Fibroblast of lung (primary cell): ENCODE results near the gene SRSF7. TPM values are rescaled to one million over a fixed set of nuclear protein-coding genes. Genes with fewer than 3 reads are reported as not detected.
"Not testable (repeated sequence)": the region's sequence is repeated elsewhere in the genome, so short reads cannot be mapped to it uniquely, and the experiment has no call there.

Experiments
- DNase-seq, 2 donors: peaks; one replicate each; pipeline versions ENCODE4 v3.0.0 to v3.0.0-alpha.2; 2010; ENCODE audit warnings: low read depth in 2 of 2
- H2AFZ ChIP-seq: 2 replicates; pipeline ENCODE4 v1.5.1; 2012; ENCODE audit warnings: low read length, control low read depth, inconsistent platforms
- H3K27ac ChIP-seq: 2 replicates; pipeline ENCODE4 v1.5.1; 2011; ENCODE audit warnings: low read length, control low read depth; ENCODE audit not compliant: insufficient read depth
- H3K27me3 ChIP-seq: 2 replicates; pipeline ENCODE4 v1.5.1; 2011; ENCODE audit warnings: mild to moderate bottlenecking, low read length; ENCODE audit not compliant: control insufficient read depth, insufficient read depth
- H3K36me3 ChIP-seq: 2 replicates; pipeline ENCODE4 v1.5.1; 2011; ENCODE audit warnings: low read length; ENCODE audit not compliant: control insufficient read depth, insufficient read depth
- H3K4me1 ChIP-seq: 2 replicates; pipeline ENCODE4 v1.5.1; 2011; ENCODE audit warnings: low read length; ENCODE audit not compliant: control insufficient read depth, insufficient read depth; ENCODE audit errors: extremely low read depth
- H3K4me2 ChIP-seq: 2 replicates; pipeline ENCODE4 v1.5.1; 2011; ENCODE audit warnings: low read length, control low read depth; ENCODE audit not compliant: insufficient read depth; ENCODE audit errors: extremely low read depth
- H3K4me3 ChIP-seq, 4 experiments: fragments of 200-600 bp in 1 of 4; sonication (generic) in 1 of 4; replicated peaks in 1 of 4; 2 replicates each; pipeline ENCODE4 v1.5.1; 2011 to 2016; ENCODE audit warnings: low read length in 4 of 4, low read depth in 3 of 4, mild to moderate bottlenecking in 3 of 4, control low read depth in 2 of 4, inconsistent platforms in 1 of 4, mixed read lengths in 1 of 4; ENCODE audit not compliant: insufficient read depth in 1 of 4; ENCODE audit errors: control extremely low read depth in 1 of 4
- H3K79me2 ChIP-seq: 2 replicates; pipeline ENCODE4 v1.5.1; 2012; ENCODE audit warnings: mild to moderate bottlenecking, low read length, inconsistent platforms; ENCODE audit not compliant: control insufficient read depth, insufficient read depth
- H3K9ac ChIP-seq: 2 replicates; pipeline ENCODE4 v1.5.1; 2011; ENCODE audit warnings: mild to moderate bottlenecking, low read length, control low read depth; ENCODE audit not compliant: insufficient read depth
- H3K9me3 ChIP-seq: 2 replicates; pipeline ENCODE4 v1.5.1; 2012; ENCODE audit warnings: low read depth, low read length; ENCODE audit not compliant: control insufficient read depth, insufficient read depth
- H4K20me1 ChIP-seq: 2 replicates; pipeline ENCODE4 v1.5.1; 2011; ENCODE audit warnings: low read length; ENCODE audit not compliant: control insufficient read depth, insufficient read depth; ENCODE audit errors: extremely low read depth
- CTCF ChIP-seq, 2 donors: IDR thresholded peaks in 1 of 2; conservative IDR thresholded peaks in 1 of 2; 1 replicate in 1 of 2; 2 replicates in 1 of 2; pipeline ENCODE4 v1.5.1; 2011 to 2012; ENCODE audit warnings: low read length in 2 of 2, control low read depth in 1 of 2, inconsistent platforms in 1 of 2, low read depth in 1 of 2, mild to moderate bottlenecking in 1 of 2
- EZH2 ChIP-seq: IDR thresholded peaks from 2 replicates; pipeline ENCODE4 v1.5.1; 2012; ENCODE audit warnings: low read length, control low read depth, mild to moderate bottlenecking; ENCODE audit errors: missing control alignments
- polyA plus RNA-seq, 2 donors: library from polyadenylated mRNA; depleted of rRNA in 1 of 2; stranded (reverse) in 1 of 2; unstranded in 1 of 2; fragments of >200 nt; gene quantifications; 2 replicates each; pipeline ENCODE4 v1.2.1, GENCODE V29; 2011 to 2012; ENCODE audit warnings: missing spikeins in 1 of 2
- total RNA-seq: library from RNA; depleted of rRNA; stranded (reverse); fragments of >200 nt; gene quantifications from 2 replicates; pipeline ENCODE4 v1.2.1, GENCODE V29; 2014

The SRSF7 gene
- total and polyA plus RNA-seq, 2 donors (not counting 1 experiment from before 2014, with no cell fraction given): 118 to 193 TPM

DNA sequence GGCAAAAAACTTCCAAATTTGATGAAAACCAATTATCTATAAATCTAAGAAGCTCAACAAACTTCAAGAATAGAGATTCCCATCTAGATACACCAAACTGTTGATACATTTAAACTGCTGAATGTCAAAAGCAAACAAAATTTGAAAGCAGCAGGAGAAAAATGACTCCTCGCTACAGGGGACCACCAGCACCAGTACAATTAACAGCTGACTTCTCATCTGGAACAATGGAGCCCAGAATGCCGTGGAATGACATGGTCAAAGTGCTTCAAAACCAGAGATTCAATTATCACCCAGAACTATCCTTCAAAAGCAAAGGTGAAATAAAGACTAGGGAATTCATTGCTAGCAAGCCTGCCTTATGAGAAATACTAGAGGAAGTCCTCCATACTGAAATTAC, 11.6 kb downstream of the SRSF7 start:
- Histone ChIP-seq H3K4me1 (no peaks in the 10 kb centered on the region), H3K4me3 (no peak overlapping the region), H3K9ac (no peak overlapping the region), H3K4me2 (no peak overlapping the region), H3K9me3 (no peaks in the 10 kb centered on the region), H3K27ac (no peak overlapping the region), H4K20me1 (no peaks in the 10 kb centered on the region), H3K36me3 (peaks cover 9% of the 10 kb centered on the region), H3K27me3 (no peaks in the 10 kb centered on the region), H3K79me2 (peaks cover 15% of the 10 kb centered on the region), H2AFZ (no peak overlapping the region)
- TF ChIP-seq EZH2 (no peak), CTCF (conservative IDR thresholded peaks at IDR 0.05 in 1 of 2, IDR thresholded peaks at IDR 0.05 in 1 of 2; ENCODE audit: low read depth in 1 of 2, low read length in 2 of 2) (no peak)
- DNase-seq: no peak

DNA sequence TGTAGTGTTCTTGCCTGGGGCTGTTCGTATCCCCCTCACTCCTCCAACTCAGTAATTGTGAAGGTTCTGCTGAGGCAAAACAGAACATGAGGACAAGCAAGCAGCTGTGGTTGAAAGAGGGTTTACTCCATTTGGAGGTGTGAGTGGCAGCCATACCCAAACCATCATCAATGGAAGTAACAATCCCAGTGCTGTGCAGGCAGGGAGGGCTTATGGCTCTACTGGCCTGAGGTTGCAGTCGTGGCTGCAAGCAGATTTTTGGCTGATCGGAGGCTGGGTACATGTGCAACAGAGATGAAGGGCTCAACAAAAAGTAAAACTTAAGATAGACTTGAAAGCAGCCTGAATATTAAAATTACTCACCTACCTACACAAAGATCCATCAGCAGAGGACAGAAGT, 13.2 kb downstream of the SRSF7 start:
- Histone ChIP-seq H3K27me3 (no peaks in the 10 kb centered on the region), H3K9ac (no peak overlapping the region), H3K27ac (no peak overlapping the region), H3K79me2 (peaks cover 3% of the 10 kb centered on the region), H3K4me1 (no peaks in the 10 kb centered on the region), H3K9me3 (no peaks in the 10 kb centered on the region), H3K36me3 (peaks cover 10% of the 10 kb centered on the region), H4K20me1 (no peaks in the 10 kb centered on the region), H3K4me2 (no peak overlapping the region), H2AFZ (no peak overlapping the region), H3K4me3 (no peak overlapping the region)
- no peak for DNase-seq
- TF ChIP-seq EZH2: no peak
- TF ChIP-seq CTCF (conservative IDR thresholded peaks at IDR 0.05 in 1 of 2, IDR thresholded peaks at IDR 0.05 in 1 of 2; ENCODE audit: low read depth in 1 of 2, low read length in 2 of 2): no peak

- H3K36me3 ChIP-seq, H3K79me2 ChIP-seq, H3K9ac ChIP-seq, H3K4me2 ChIP-seq, H3K4me1 ChIP-seq, H3K27ac ChIP-seq, H2AFZ ChIP-seq, H3K27me3 ChIP-seq, H3K9me3 ChIP-seq, H4K20me1 ChIP-seq, H3K4me3 ChIP-seq: not testable (repeated sequence)
- DNase-seq: peak in 1 of 2 donors; percentile 21
Observed at GRCh38 chr2:38737000-38737698, 14.0 kb downstream of the SRSF7 start.
